Right lobe of liver (tissue), 4 donors: ENCODE measurements around the gene PTPN11.

Experiments used
- CTCF ChIP-seq, 4 donors: fragments of 200-600 bp in 3 of 4; fragments of 450-650 bp in 1 of 4; IDR thresholded peaks; one replicate each; pipeline versions ENCODE4 v1.5.1 to v1.8.0; 2016 to 2022; ENCODE audit warnings: antibody characterized with exemption in 4 of 4, mild to moderate bottlenecking in 2 of 4
- POLR2A ChIP-seq: fragments of 450-650 bp; IDR thresholded peaks from one replicate; pipeline ENCODE4 v1.6.1; 2017; ENCODE audit warnings: antibody characterized with exemption, mild to moderate bottlenecking
- donor health status: DM: no; HTN: no; CAD: no.
- donor health status: DM: no; HTN: no; CAD: no.
- donor health status: DM: no; HTN: yes; CAD: no.

GRCh38 chr12:112549031-112549430 lies 130.3 kb downstream of the PTPN11 start:
- TF ChIP-seq CTCF (IDR thresholded peaks at IDR 0.05) (no peak), POLR2A (no peak)
